NCI-H82 (cell line): Measurements from ENCODE around the gene TEPSIN.

Source experiments
- DNase-seq: peaks from one replicate; lab custom pipeline; 2025; lab: John Stamatoyannopoulos, UW

The TEPSIN gene

DNA sequence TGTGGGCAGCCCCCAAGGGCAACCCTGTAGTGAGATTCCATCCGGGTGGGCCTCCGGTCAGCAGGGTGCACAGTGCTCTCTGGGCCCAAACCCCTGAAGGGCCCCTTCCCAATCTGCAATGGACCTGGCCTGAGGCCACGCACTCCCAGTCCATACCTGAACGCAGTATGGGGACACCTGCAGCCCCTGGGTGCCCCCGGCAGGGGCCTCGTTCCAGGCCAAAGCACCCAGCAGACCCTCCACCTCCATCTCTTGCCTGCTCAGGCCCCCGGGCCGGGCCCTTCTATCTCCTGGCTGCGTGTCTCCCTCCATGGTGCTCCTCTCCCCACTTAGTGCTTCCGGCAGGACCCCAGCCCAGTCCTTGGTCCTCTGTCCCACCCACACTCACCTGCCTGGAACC, 55.5 kb downstream of the TEPSIN start:
- no peak for DNase-seq

- DNase-seq, result no peak
These were observed 56.3 kb downstream of the TEPSIN start for GRCh38 chr17:81182596-81182995.

DNA sequence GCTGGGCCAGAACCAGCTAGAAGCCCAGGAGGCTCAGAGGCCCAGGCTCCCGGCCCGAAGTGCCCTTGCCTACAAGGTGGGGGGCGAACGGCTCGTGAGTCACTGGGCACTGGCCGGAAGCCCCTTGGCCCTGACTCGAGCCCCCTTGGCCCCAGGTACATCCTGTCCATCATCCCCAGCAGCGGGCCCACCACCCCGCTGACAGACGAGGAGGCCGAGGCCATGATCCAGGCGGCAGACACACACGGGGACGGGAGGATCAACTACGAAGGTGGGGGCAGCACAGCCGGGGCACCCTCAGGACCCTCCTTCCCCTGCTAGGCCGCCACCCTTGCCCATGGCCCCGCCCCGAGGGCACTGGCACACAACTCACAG, 57.1 kb downstream of the TEPSIN start:
- DNase-seq, result no peak

DNA sequence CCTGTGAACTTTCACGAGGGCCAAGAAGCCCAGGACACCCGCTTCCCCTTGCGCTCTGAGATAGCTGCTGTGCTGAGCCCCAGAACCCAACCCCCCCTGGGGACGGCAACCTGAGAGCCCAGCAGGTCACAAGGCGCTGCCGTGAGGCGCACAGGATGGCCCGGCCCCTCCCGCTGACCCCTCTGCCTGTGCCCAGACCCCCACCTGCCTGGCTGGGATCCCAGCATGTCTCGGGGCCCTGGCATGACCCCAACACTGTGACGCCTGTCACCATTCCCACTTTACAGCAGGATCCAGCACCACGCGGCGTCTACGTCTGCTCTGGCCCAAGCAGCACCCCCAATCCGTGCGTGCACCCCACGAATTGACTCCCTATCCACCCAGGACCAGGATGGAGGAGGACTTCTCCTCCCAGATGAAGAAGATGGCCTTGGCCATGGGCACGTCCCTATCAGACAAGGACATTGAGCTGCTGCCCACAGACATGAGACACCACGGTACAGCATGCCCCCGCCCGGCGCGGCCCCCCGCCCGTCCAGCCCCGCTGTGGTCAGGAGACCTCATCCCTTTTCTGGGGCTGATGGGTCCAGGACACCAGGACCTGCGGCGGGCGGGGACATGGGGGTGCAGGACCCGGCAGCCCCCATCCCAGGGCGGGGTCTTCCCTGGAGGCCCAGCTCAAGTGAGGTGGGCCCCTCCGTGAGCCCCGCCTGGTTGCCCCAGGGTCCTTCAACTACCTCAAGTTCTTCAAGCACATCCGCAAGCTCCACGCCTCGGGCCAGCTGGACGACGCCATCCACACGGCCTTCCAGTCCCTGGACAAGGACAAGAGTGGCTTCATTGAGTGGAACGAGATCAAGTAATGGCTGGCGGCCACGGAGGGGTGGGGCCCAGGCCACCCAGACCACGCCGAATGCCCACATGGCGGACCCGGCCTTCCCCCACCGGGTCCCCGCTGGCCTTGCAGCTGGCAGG, 57.7 kb downstream of the TEPSIN start:
- no peak for DNase-seq

DNA sequence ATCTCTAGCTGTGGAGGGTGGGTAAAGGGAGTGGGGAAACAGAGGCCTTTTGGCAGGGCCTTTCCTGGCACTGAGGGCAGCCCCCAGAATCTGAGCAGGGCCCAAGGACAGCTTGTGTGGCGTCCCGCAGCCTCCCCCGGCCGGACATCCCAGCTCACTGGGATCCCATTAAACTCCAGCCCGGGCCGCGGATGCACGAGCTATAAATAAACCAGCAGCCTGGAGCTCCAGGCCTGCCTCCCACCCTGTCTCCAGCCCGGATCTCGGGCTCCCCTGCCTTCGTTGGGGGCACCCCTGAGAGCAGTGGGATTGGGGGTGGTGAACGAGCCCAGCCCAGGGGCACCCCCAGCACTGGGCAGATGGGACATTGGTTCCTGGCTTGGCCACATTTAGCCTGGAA, 59.0 kb downstream of the TEPSIN start:
- no peak for DNase-seq

- no peak for DNase-seq
These were observed 59.6 kb downstream of the TEPSIN start for GRCh38 chr17:81179220-81179619.
